Measurements from ENCODE around the gene ACE. TPM values are rescaled to one million over a fixed set of nuclear protein-coding genes. Genes with fewer than 3 reads are reported as not detected.

Gene ACE
- total RNA-seq, 1 donor from 2014 or later, result 0.42 TPM

GRCh38 chr17:63514974-63515373 is 38.1 kb downstream of the ACE start:
- H3K4me3 Mint-ChIP-seq, result no peak overlapping the region
- no peak for DNase-seq (ENCODE audit: low read depth, low spot score)
- no peak overlapping the region for H3K27ac Mint-ChIP-seq (ENCODE audit: unreplicated experiment)
- H3K4me1 Mint-ChIP-seq, result no peaks in the 10 kb centered on the region
- H3K27me3 Mint-ChIP-seq (ENCODE audit: low read depth), result peaks cover 60% of the 10 kb centered on the region
- H3K36me3 Mint-ChIP-seq (ENCODE audit: low read depth), result no peaks in the 10 kb centered on the region
- TF ChIP-seq CTCF (conservative IDR thresholded peaks at IDR 0.05), result no peak
- H3K9me3 Mint-ChIP-seq, result no peaks in the 10 kb centered on the region

GRCh38 chr17:63515426-63515825 is 38.6 kb downstream of the ACE start:
- Mint-ChIP-seq H3K9me3 (no peaks in the 10 kb centered on the region), H3K27ac (ENCODE audit: unreplicated experiment) (no peak overlapping the region), H3K4me3 (no peak overlapping the region), H3K4me1 (no peaks in the 10 kb centered on the region), H3K27me3 (ENCODE audit: low read depth) (peaks cover 63% of the 10 kb centered on the region), H3K36me3 (ENCODE audit: low read depth) (no peaks in the 10 kb centered on the region)
- DNase-seq (ENCODE audit: low read depth, low spot score), result no peak
- TF ChIP-seq CTCF (conservative IDR thresholded peaks at IDR 0.05), result no peak

- TF ChIP-seq CTCF (conservative IDR thresholded peaks at IDR 0.05), result no peak
- no peaks in the 10 kb centered on the region for H3K4me1 Mint-ChIP-seq
- H3K4me3 Mint-ChIP-seq, result no peak overlapping the region
- no peak overlapping the region for H3K27ac Mint-ChIP-seq (ENCODE audit: unreplicated experiment)
- H3K9me3 Mint-ChIP-seq, result no peaks in the 10 kb centered on the region
- no peaks in the 10 kb centered on the region for H3K36me3 Mint-ChIP-seq (ENCODE audit: low read depth)
- no peak for DNase-seq (ENCODE audit: low read depth, low spot score)
- peaks cover 80% of the 10 kb centered on the region for H3K27me3 Mint-ChIP-seq (ENCODE audit: low read depth)
Measured at GRCh38 chr17:63516910-63517824, 40.3 kb downstream of the ACE start.

- H3K4me1 Mint-ChIP-seq, result no peaks in the 10 kb centered on the region
- H3K27ac Mint-ChIP-seq (ENCODE audit: unreplicated experiment), result no peak overlapping the region
- H3K36me3 Mint-ChIP-seq (ENCODE audit: low read depth), result no peaks in the 10 kb centered on the region
- no peak for TF ChIP-seq CTCF (conservative IDR thresholded peaks at IDR 0.05)
- no peaks in the 10 kb centered on the region for H3K9me3 Mint-ChIP-seq
- no peak overlapping the region for H3K4me3 Mint-ChIP-seq
- DNase-seq (ENCODE audit: low read depth, low spot score), result no peak
- peaks cover 82% of the 10 kb centered on the region for H3K27me3 Mint-ChIP-seq (ENCODE audit: low read depth)
Measured at GRCh38 chr17:63517825-63518534, 41.1 kb downstream of the ACE start.

- Mint-ChIP-seq H3K27ac (ENCODE audit: unreplicated experiment) (no peak overlapping the region), H3K4me3 (no peak overlapping the region), H3K4me1 (peaks cover 6% of the 10 kb centered on the region), H3K36me3 (ENCODE audit: low read depth) (no peaks in the 10 kb centered on the region), H3K9me3 (no peaks in the 10 kb centered on the region), H3K27me3 (ENCODE audit: low read depth) (peaks cover 83% of the 10 kb centered on the region)
- DNase-seq (ENCODE audit: low read depth, low spot score), result no peak
- TF ChIP-seq CTCF (conservative IDR thresholded peaks at IDR 0.05), result no peak
Measured at GRCh38 chr17:63519116-63519881, 42.4 kb downstream of the ACE start.
